HPDE6-E6E7 (cell line): ENCODE data around the gene NPL.

ENCODE experiments used
- DNase-seq: peaks from one replicate; pipeline ENCODE4 v3.0.0; 2011; ENCODE audit warnings: missing footprints; ENCODE audit errors: extremely low spot score

The NPL gene

DNA sequence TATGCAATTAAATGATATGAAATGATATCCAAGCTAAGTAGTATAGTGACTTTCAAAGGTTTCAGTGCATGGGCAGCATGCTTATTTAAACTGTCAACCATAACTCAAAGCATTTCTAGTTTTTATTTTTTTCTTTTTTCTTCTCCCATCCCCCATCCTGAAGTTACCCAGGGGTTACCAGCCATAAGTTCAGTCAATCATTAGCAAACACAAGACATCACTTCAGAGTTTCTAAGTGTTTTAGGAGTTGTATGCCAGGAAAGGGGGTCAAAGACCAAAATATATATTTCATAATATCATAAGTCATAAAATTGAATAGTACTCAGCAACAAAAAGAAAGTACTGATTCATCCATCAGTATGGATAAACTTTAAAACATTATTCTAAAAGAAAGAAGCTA lies 78.3 kb downstream of the NPL start:
- DNase-seq, result no peak

DNA sequence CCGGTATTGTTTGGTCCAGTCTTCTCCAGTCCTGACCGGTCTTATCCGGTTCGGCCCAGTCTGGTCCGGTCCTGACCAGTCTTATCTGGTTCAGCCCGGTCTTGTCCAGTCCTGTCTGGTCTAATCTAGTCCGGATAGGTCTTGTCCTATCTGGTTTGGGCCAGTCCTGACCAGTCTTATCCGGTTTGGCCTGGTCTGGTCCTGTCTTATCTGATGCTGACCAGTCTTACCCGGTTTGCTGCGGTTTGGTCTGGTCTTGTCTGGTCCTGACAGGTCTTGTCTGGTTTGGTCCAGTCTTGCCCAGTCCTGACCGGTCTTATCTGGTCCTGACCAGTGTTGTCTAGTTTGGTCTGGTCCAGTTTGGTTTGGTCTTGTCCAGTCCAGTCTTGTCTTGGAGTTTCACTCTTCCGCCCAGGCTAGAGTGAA lies 79.7 kb downstream of the NPL start:
- no peak for DNase-seq

DNA sequence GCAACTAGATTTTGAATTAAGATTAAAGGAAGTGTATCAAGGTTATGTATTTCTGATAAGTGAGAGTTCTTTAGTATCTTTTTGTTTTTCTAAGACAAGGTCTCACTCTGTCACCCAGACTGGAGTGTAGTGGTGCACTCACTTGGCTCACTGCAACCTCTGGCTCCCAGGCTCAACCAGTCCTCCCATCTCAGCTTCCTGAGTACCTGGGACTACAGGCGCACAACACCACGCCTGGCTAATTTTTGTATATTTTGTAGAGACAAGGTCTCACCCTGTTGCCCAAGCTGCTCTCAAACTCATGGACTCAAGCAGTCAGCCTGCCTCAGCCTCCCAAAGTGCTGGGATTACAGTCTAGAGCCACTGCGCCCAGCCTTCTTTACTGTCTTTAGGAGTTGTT lies 83.3 kb downstream of the NPL start:
- no peak for DNase-seq

DNA sequence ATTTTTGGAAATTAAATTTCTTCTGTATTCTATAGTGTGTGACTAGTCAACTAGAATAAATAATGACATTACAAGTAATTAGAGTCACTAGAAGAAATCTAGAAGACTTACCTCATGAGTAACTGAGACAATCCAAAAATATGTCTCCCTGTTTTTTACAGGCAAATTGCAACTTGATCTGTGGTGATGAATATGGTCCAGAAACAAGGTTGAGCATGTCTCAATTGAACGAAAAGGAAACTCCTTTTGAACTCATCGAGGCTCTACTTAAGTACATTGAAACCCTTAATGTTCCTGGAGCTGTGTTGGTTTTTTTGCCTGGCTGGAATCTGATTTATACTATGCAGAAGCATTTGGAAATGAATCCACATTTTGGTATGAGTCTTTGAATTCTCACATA lies 86.3 kb downstream of the NPL start:
- DNase-seq, result no peak

DNA sequence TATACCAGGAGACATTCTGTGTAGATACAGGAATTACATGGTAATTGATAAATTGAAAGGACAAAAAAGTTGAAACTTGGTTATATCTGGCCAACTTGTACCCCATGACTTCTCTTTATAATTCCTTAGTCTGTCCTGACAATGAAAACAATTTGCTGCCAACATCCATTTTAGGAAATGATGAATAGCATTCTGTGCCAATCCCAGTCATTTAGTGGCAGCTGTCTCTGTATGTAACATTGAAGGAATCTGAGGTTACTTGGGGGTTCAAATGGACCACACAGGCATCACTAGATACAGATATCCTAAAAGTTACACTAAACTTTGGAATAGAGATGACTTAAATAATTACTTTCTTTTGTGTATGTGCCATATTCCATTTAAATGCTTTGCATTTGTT lies 87.8 kb downstream of the NPL start:
- no peak for DNase-seq

DNA sequence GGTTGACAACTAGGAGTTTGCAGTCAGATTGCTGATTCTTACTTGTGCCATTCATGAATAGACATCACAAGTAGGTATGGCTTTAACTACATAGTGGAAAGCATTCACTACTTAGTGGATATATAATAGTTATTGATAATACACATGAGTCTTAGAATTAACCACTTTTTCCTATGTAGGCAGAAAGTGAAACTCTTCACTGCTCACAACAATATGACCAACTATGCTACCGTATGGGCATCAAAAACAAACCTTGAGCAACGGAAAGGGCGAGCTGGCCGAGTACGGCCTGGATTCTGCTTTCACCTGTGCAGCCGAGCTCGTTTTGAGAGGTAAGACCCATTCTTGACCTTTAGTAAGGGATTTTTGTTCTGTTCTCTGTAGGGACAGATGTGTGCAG lies 88.3 kb downstream of the NPL start:
- DNase-seq, result no peak
